ENCODE results near the gene NBPF9. TPM values are rescaled to one million over a fixed set of nuclear protein-coding genes. Genes with fewer than 3 reads are reported as not detected.
A peak's percentile ranks its signal among the peaks of the same experiment; 100 is the strongest.
"Not testable (repeated sequence)": the region's sequence is repeated elsewhere in the genome, so short reads cannot be mapped to it uniquely, and the experiment has no call there.

Gene NBPF9
- polyA plus RNA-seq (2011; rRNA removed) (17.7 and 19.5 TPM in 2 replicates), polyA minus RNA-seq (2011; rRNA and poly(A)+ RNA removed) (19.1 and 19.6 TPM in 2 replicates)

GRCh38 chr1:149103109-149104081 lies at the start of gene NBPF9:
Gene NBPF9, minus strand, starts transcription at chr1:149103551. Its CDS starts 21,412 bp downstream, at chr1:149082139.
- peak; percentile 1 for DNase-seq (ENCODE audit: low read depth)
- H3K27me3 ChIP-seq (ENCODE audit: control insufficient read depth, insufficient read depth, low read length); H3K36me3 ChIP-seq (ENCODE audit: control insufficient read depth, insufficient read depth, low read length); POLR2A ChIA-PET; CTCF ChIA-PET: not testable (repeated sequence)
- H3K4me3 ChIP-seq (ENCODE audit: low read depth, low read length) = peak within 1 kb of the TSS; percentile 51

- H3K36me3 ChIP-seq (ENCODE audit: control insufficient read depth, insufficient read depth, low read length); H3K4me3 ChIP-seq (ENCODE audit: low read depth, low read length); POLR2A ChIA-PET; CTCF ChIA-PET; DNase-seq (ENCODE audit: low read depth); H3K27me3 ChIP-seq (ENCODE audit: control insufficient read depth, insufficient read depth, low read length): not testable (repeated sequence)
Measured at GRCh38 chr1:149149909-149150308, 46.6 kb upstream of the NBPF9 start.

- H3K36me3 ChIP-seq (ENCODE audit: control insufficient read depth, insufficient read depth, low read length); DNase-seq (ENCODE audit: low read depth); POLR2A ChIA-PET; H3K27me3 ChIP-seq (ENCODE audit: control insufficient read depth, insufficient read depth, low read length); CTCF ChIA-PET; H3K4me3 ChIP-seq (ENCODE audit: low read depth, low read length): not testable (repeated sequence)
Measured at GRCh38 chr1:149137585-149137984, 34.2 kb upstream of the NBPF9 start.

DNA sequence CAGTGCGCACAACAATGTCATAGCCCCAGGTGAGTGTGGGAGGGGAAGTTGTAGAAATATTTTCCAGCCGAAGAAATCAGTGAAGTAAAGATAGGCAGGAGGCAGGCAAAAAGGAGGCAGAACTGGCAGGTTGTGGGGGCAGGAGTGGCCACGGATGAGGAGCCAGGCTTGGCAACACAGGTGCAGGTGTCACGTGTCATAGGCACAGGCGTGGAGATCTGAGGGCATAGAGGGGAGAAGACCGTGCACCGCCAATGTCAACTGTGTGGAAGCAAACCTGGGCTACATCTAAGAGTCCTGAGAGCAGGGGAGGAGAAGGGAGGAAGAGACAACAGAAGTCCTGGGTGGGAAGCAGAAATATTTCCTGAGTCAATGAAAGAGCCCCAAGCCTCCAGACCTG lies 27.6 kb upstream of the NBPF9 start:
- H3K36me3 ChIP-seq (ENCODE audit: control insufficient read depth, insufficient read depth, low read length); H3K4me3 ChIP-seq (ENCODE audit: low read depth, low read length); H3K27me3 ChIP-seq (ENCODE audit: control insufficient read depth, insufficient read depth, low read length); POLR2A ChIA-PET; CTCF ChIA-PET; DNase-seq (ENCODE audit: low read depth): not testable (repeated sequence)

DNA sequence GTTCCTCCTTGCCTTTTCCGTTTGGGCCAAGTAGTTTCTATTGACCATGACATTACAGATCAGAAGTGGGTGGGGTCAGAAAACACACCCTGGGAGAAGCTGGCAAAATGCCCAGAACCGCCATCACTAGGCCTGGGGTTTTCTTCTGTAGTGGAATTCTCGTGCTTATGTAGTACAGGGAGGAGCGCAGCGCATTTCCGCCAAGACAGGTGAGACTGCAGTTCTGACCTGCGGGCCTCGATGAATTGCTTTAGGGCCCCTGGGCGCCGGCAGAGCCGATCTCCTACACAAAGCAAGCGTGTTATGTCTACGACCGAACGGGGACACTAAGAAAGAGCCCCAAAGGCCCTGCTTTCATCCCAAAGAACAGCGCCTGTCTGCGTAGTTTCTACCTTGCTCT lies 25.9 kb upstream of the NBPF9 start:
- DNase-seq (ENCODE audit: low read depth); H3K36me3 ChIP-seq (ENCODE audit: control insufficient read depth, insufficient read depth, low read length); H3K27me3 ChIP-seq (ENCODE audit: control insufficient read depth, insufficient read depth, low read length); CTCF ChIA-PET; H3K4me3 ChIP-seq (ENCODE audit: low read depth, low read length); POLR2A ChIA-PET: not testable (repeated sequence)

GRCh38 chr1:149126555-149127145 lies 23.3 kb upstream of the NBPF9 start:
- POLR2A ChIA-PET; DNase-seq (ENCODE audit: low read depth); H3K36me3 ChIP-seq (ENCODE audit: control insufficient read depth, insufficient read depth, low read length); H3K27me3 ChIP-seq (ENCODE audit: control insufficient read depth, insufficient read depth, low read length); CTCF ChIA-PET; H3K4me3 ChIP-seq (ENCODE audit: low read depth, low read length): not testable (repeated sequence)

- CTCF ChIA-PET; POLR2A ChIA-PET; H3K36me3 ChIP-seq (ENCODE audit: control insufficient read depth, insufficient read depth, low read length); H3K27me3 ChIP-seq (ENCODE audit: control insufficient read depth, insufficient read depth, low read length); DNase-seq (ENCODE audit: low read depth); H3K4me3 ChIP-seq (ENCODE audit: low read depth, low read length): not testable (repeated sequence)
Measured at GRCh38 chr1:149123948-149124926, 20.9 kb upstream of the NBPF9 start.

- H3K36me3 ChIP-seq (ENCODE audit: control insufficient read depth, insufficient read depth, low read length); H3K4me3 ChIP-seq (ENCODE audit: low read depth, low read length); DNase-seq (ENCODE audit: low read depth); CTCF ChIA-PET; H3K27me3 ChIP-seq (ENCODE audit: control insufficient read depth, insufficient read depth, low read length); POLR2A ChIA-PET: not testable (repeated sequence)
Measured at GRCh38 chr1:149112828-149113227, 9.5 kb upstream of the NBPF9 start.

DNA sequence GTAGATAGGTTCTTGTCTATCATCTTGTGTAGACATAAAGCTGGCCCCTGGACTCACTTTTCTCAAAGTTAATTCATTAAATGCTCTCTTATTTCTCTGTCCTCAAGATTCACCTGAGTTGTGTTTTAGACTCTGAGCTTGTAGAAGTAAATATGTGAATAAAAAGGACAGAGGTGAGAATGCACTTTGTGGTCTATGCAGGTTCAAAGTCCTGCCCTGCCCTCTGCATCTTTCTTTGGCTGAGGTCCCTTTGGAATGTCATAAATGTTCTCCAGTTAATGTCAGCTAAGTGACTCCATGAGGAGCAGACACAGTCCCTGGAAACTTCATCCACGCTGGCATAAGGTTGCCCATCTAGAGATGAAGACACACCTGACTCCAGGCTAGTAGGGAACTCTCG lies 7.0 kb upstream of the NBPF9 start:
- DNase-seq (ENCODE audit: low read depth); H3K27me3 ChIP-seq (ENCODE audit: control insufficient read depth, insufficient read depth, low read length); H3K4me3 ChIP-seq (ENCODE audit: low read depth, low read length); CTCF ChIA-PET; POLR2A ChIA-PET; H3K36me3 ChIP-seq (ENCODE audit: control insufficient read depth, insufficient read depth, low read length): not testable (repeated sequence)

- DNase-seq (ENCODE audit: low read depth); CTCF ChIA-PET; H3K27me3 ChIP-seq (ENCODE audit: control insufficient read depth, insufficient read depth, low read length); POLR2A ChIA-PET; H3K36me3 ChIP-seq (ENCODE audit: control insufficient read depth, insufficient read depth, low read length): not testable (repeated sequence)
- peak overlapping the region; percentile 29 for H3K4me3 ChIP-seq (ENCODE audit: low read depth, low read length)
Measured at GRCh38 chr1:149102574-149102973, 777 bp downstream of the NBPF9 start.

DNA sequence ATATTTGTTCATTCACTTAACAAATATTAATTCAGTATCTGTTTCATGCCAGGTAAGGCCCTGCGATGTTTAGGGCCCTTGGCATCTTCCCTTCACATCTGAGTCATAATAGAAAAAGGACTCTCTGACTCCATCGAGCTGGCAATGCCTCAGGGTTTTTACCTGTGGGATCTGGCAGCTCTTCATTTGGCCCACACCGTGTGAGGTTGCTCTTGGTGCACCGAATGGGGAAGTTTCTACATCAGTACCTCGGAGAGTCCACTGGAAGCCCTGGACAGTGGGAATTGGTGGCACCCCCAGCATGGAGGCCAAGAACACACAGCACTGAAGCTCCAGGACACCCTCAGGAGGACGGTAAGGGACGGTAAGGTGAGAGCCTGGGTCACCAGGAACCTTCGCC lies 5.1 kb downstream of the NBPF9 start:
- H3K36me3 ChIP-seq (ENCODE audit: control insufficient read depth, insufficient read depth, low read length); CTCF ChIA-PET; H3K4me3 ChIP-seq (ENCODE audit: low read depth, low read length); H3K27me3 ChIP-seq (ENCODE audit: control insufficient read depth, insufficient read depth, low read length); DNase-seq (ENCODE audit: low read depth); POLR2A ChIA-PET: not testable (repeated sequence)

GRCh38 chr1:149093155-149093554 lies 10.2 kb downstream of the NBPF9 start:
- H3K27me3 ChIP-seq (ENCODE audit: control insufficient read depth, insufficient read depth, low read length); POLR2A ChIA-PET; H3K4me3 ChIP-seq (ENCODE audit: low read depth, low read length); DNase-seq (ENCODE audit: low read depth); H3K36me3 ChIP-seq (ENCODE audit: control insufficient read depth, insufficient read depth, low read length); CTCF ChIA-PET: not testable (repeated sequence)
